CD4-positive, alpha-beta memory T cell (primary cell): Measurements from ENCODE around the gene HPSE2. TPM values are rescaled to one million over a fixed set of nuclear protein-coding genes. Genes with fewer than 3 reads are reported as not detected.

Source experiments
- CTCF ChIA-PET: fragments of 350-600 bp; sonication (Branson Sonifier 250); formaldehyde crosslinking; loops from one replicate; lab custom pipeline; 2021; ENCODE audit warnings: inconsistent platforms; ENCODE audit not compliant: partially characterized antibody; lab: Charles Lee
- POLR2A ChIA-PET: fragments of 350-600 bp; sonication (Branson Sonifier 250); formaldehyde crosslinking; loops from one replicate; lab custom pipeline; 2021; ENCODE audit not compliant: partially characterized antibody; lab: Charles Lee
- DNase-seq, 5 donors: peaks; one replicate each; pipeline versions ENCODE4 v3.0.0 to v3.0.0-alpha.2; 2020 to 2022; ENCODE audit warnings: mixed read lengths in 1 of 5
- H3K27ac ChIP-seq: one replicate; pipeline ENCODE4 v1.7.0; 2013; ENCODE audit warnings: low read depth, low read length
- H3K27me3 ChIP-seq: 2 replicates; pipeline ENCODE4 v1.7.0; 2013; ENCODE audit warnings: mild to moderate bottlenecking, low read length, moderate library complexity; ENCODE audit not compliant: insufficient read depth
- H3K36me3 ChIP-seq: 2 replicates; pipeline ENCODE4 v1.7.0; 2013; ENCODE audit warnings: mild to moderate bottlenecking, low read length, moderate library complexity; ENCODE audit not compliant: insufficient read depth
- H3K4me1 ChIP-seq: 2 replicates; pipeline ENCODE4 v1.7.0; 2013; ENCODE audit warnings: mild to moderate bottlenecking, low read length, moderate library complexity; ENCODE audit not compliant: insufficient read depth
- H3K4me3 ChIP-seq, 2 donors: one replicate each; pipeline ENCODE4 v1.7.0; 2013; ENCODE audit warnings: low read length in 2 of 2, mild to moderate bottlenecking in 1 of 2
- H3K9me3 ChIP-seq, 2 donors: one replicate each; pipeline ENCODE4 v1.7.0; 2013; ENCODE audit warnings: low read length in 2 of 2, control low read depth in 1 of 2; ENCODE audit not compliant: control insufficient read depth in 1 of 2
- H3K27ac Mint-ChIP-seq, 7 donors: one replicate each; pipeline ENCODE4 v1.8.0; 2020 to 2021; ENCODE audit warnings: mixed read lengths in 7 of 7, mild to moderate bottlenecking in 6 of 7, inconsistent platforms in 3 of 7, moderate library complexity in 3 of 7
- H3K27me3 Mint-ChIP-seq, 2 donors: one replicate each; pipeline ENCODE4 v1.8.0; 2020 to 2021; ENCODE audit warnings: mixed read lengths in 2 of 2
- H3K36me3 Mint-ChIP-seq, 2 donors: one replicate each; pipeline ENCODE4 v1.8.0; 2020 to 2021; ENCODE audit warnings: mixed read lengths in 2 of 2, inconsistent platforms in 1 of 2, mild to moderate bottlenecking in 1 of 2
- H3K4me1 Mint-ChIP-seq, 4 donors: one replicate each; pipeline ENCODE4 v1.8.0; 2020 to 2021; ENCODE audit warnings: mixed read lengths in 4 of 4, mild to moderate bottlenecking in 1 of 4
- H3K4me3 Mint-ChIP-seq, 8 donors: one replicate each; pipeline ENCODE4 v1.8.0; 2020 to 2021; ENCODE audit warnings: mixed read lengths in 8 of 8, mild to moderate bottlenecking in 7 of 8, moderate library complexity in 6 of 8, inconsistent platforms in 3 of 8
- H3K9me3 Mint-ChIP-seq, 8 donors: one replicate each; pipeline ENCODE4 v1.8.0; 2020 to 2021; ENCODE audit warnings: mixed read lengths in 8 of 8, mild to moderate bottlenecking in 5 of 8, inconsistent platforms in 3 of 8, moderate library complexity in 1 of 8
- intact Hi-C: fragments of 100-400 bp; cut with micrococcal nuclease; formaldehyde crosslinking; loops from one replicate; pipeline ENCODE4 v1.15.1; 2023
- polyA plus RNA-seq, 2 donors: library from polyadenylated mRNA; unstranded; fragments of 300-500 nt; fragmentation: Illumina TruSeq; gene quantifications; one replicate each; pipeline ENCODE4 v1.2.3, GENCODE V29; 2021
- total RNA-seq, 2 experiments: library from RNA; stranded (reverse); gene quantifications; one replicate each; pipeline ENCODE4 v1.2.3, GENCODE V29; 2021

Gene HPSE2
- total and polyA plus RNA-seq, 4 experiments from 2014 or later: 0.09 to 0.12 TPM; not detected in 2

GRCh38 chr10:98920360-98920759 is 315.3 kb downstream of the HPSE2 start:
- no peaks in the 10 kb centered on the region for H3K4me1 ChIP-seq
- H3K9me3 ChIP-seq: no peaks in the 10 kb centered on the region
- no peak overlapping the region for H3K27ac ChIP-seq
- H3K4me1 Mint-ChIP-seq: no peaks in the 10 kb centered on the region
- H3K4me3 Mint-ChIP-seq: no peak overlapping the region
- ChIA-PET CTCF (no interaction called here), POLR2A (no interaction called here)
- no peak for DNase-seq
- no peaks in the 10 kb centered on the region for H3K36me3 Mint-ChIP-seq
- no peaks in the 10 kb centered on the region for H3K36me3 ChIP-seq
- peaks cover 0 to 3% (median 0%) of the 10 kb centered on the region in 8 donors for H3K9me3 Mint-ChIP-seq
- H3K27me3 Mint-ChIP-seq: no peaks in the 10 kb centered on the region
- no peak overlapping the region for H3K27ac Mint-ChIP-seq
- intact Hi-C loops: no loop called here
- no peak overlapping the region for H3K4me3 ChIP-seq
- no peaks in the 10 kb centered on the region for H3K27me3 ChIP-seq

DNA sequence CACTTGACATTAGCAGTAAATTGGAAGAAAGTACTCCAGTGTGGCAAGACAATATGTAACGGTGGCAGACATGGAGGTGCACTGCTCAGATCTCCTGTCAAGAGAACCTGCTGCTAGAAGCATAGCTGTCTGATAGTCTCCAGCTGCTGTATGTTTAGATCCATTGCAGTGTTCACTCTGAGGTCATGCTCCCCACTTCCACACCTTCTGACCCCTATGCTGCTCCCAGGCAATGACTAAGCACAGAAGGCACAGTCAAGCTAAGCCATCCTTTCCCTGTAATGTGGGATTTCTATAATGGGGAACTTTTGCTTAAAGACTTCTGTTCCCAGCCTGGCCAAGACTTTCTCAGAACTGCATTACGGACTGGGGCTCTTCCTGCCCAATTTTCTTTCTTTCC is 315.8 kb downstream of the HPSE2 start:
- H3K9me3 Mint-ChIP-seq: peaks cover 0 to 3% (median 0%) of the 10 kb centered on the region in 8 donors
- H3K36me3 ChIP-seq: no peaks in the 10 kb centered on the region
- H3K9me3 ChIP-seq: no peaks in the 10 kb centered on the region
- ChIA-PET POLR2A (no interaction called here), CTCF (no interaction called here)
- H3K4me1 Mint-ChIP-seq: no peaks in the 10 kb centered on the region
- no peak for DNase-seq
- H3K4me1 ChIP-seq: no peaks in the 10 kb centered on the region
- no peak overlapping the region for H3K4me3 Mint-ChIP-seq
- H3K4me3 ChIP-seq: no peak overlapping the region
- H3K27ac ChIP-seq: no peak overlapping the region
- no peaks in the 10 kb centered on the region for H3K27me3 ChIP-seq
- H3K27ac Mint-ChIP-seq: no peak overlapping the region
- no peaks in the 10 kb centered on the region for H3K27me3 Mint-ChIP-seq
- intact Hi-C loops: no loop called here
- H3K36me3 Mint-ChIP-seq: no peaks in the 10 kb centered on the region

- H3K36me3 ChIP-seq: no peaks in the 10 kb centered on the region
- no peak overlapping the region for H3K4me3 ChIP-seq
- no peaks in the 10 kb centered on the region for H3K27me3 ChIP-seq
- no peak for DNase-seq
- CTCF ChIA-PET: no interaction called here
- no peak overlapping the region for H3K4me3 Mint-ChIP-seq
- no peaks in the 10 kb centered on the region for H3K36me3 Mint-ChIP-seq
- no peaks in the 10 kb centered on the region for H3K9me3 Mint-ChIP-seq
- no peaks in the 10 kb centered on the region for H3K9me3 ChIP-seq
- no peak overlapping the region for H3K27ac Mint-ChIP-seq
- no peak overlapping the region for H3K27ac ChIP-seq
- POLR2A ChIA-PET: no interaction called here
- H3K27me3 Mint-ChIP-seq: no peaks in the 10 kb centered on the region
- no peaks in the 10 kb centered on the region for H3K4me1 ChIP-seq
- intact Hi-C loops: no loop called here
- no peaks in the 10 kb centered on the region for H3K4me1 Mint-ChIP-seq
Observed at GRCh38 chr10:98917828-98918227, 317.8 kb downstream of the HPSE2 start.

GRCh38 chr10:98916526-98917125 is 319.0 kb downstream of the HPSE2 start:
- no peak overlapping the region for H3K27ac Mint-ChIP-seq
- ChIA-PET POLR2A (no interaction called here), CTCF (no interaction called here)
- Histone ChIP-seq H3K27ac (no peak overlapping the region), H3K4me3 (no peak overlapping the region), H3K27me3 (no peaks in the 10 kb centered on the region), H3K36me3 (no peaks in the 10 kb centered on the region), H3K4me1 (no peaks in the 10 kb centered on the region), H3K9me3 (no peaks in the 10 kb centered on the region)
- H3K27me3 Mint-ChIP-seq: no peaks in the 10 kb centered on the region
- peaks cover 0 to 2% (median 0%) of the 10 kb centered on the region in 8 donors for H3K9me3 Mint-ChIP-seq
- no peaks in the 10 kb centered on the region for H3K36me3 Mint-ChIP-seq
- no peak for DNase-seq
- intact Hi-C loops: no loop called here
- H3K4me3 Mint-ChIP-seq: no peak overlapping the region
- no peaks in the 10 kb centered on the region for H3K4me1 Mint-ChIP-seq

DNA sequence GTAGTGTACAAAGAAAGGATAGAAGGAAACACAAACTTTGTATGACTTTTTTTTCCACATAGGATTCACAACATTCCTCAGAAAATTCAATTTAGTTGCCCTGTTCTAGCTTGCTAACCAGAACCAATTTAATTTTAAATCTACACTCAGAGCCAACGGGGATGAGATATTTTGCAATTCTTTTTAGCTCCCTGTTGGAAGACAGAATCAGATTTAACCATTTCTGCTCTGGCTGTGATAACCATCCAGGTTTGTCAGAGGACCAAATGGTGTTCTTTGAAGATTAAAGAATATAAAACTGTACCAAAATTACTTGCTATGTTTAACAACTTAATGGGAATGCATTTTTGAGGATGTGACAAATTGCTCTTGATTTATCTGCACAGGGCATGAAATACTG is 319.7 kb downstream of the HPSE2 start:
- Histone ChIP-seq H3K4me3 (no peak overlapping the region), H3K4me1 (no peaks in the 10 kb centered on the region), H3K36me3 (no peaks in the 10 kb centered on the region), H3K9me3 (no peaks in the 10 kb centered on the region), H3K27ac (no peak overlapping the region), H3K27me3 (no peaks in the 10 kb centered on the region)
- CTCF ChIA-PET: no interaction called here
- Mint-ChIP-seq H3K4me3 (no peak overlapping the region), H3K36me3 (no peaks in the 10 kb centered on the region), H3K27ac (no peak overlapping the region), H3K4me1 (no peaks in the 10 kb centered on the region), H3K9me3 (peaks cover 0 to 3% (median 0%) of the 10 kb centered on the region in 8 donors), H3K27me3 (no peaks in the 10 kb centered on the region)
- intact Hi-C loops: no loop called here
- no peak for DNase-seq
- POLR2A ChIA-PET: no interaction called here

DNA sequence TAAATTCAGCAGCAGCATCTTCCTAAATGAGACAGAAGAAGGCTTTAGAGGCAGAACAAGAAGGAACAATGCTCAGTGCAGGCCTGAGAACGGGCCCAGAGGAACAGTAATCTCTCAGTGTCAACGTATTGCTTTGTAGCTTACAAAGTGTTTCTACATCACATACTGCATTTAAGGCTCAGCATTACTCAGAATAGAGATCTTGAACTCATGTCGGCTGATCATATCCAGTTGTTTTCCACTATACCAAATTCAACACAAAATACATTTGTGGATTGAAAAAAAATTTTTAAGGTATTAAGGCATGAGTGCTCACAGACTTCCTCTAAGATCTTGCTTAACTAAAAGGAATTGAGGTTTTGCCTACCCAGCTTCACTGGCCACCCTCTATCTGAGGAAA is 325.1 kb downstream of the HPSE2 start:
- no peak overlapping the region for H3K27ac Mint-ChIP-seq
- Histone ChIP-seq H3K27me3 (no peaks in the 10 kb centered on the region), H3K36me3 (no peaks in the 10 kb centered on the region), H3K27ac (no peak overlapping the region), H3K4me1 (no peaks in the 10 kb centered on the region), H3K9me3 (no peaks in the 10 kb centered on the region), H3K4me3 (no peak overlapping the region)
- H3K4me3 Mint-ChIP-seq: no peak overlapping the region
- intact Hi-C loops: no loop called here
- H3K27me3 Mint-ChIP-seq: no peaks in the 10 kb centered on the region
- peaks cover 0 to 3% (median 0%) of the 10 kb centered on the region in 8 donors for H3K9me3 Mint-ChIP-seq
- H3K36me3 Mint-ChIP-seq: no peaks in the 10 kb centered on the region
- ChIA-PET POLR2A (no interaction called here), CTCF (no interaction called here)
- H3K4me1 Mint-ChIP-seq: no peaks in the 10 kb centered on the region
- DNase-seq: no peak

DNA sequence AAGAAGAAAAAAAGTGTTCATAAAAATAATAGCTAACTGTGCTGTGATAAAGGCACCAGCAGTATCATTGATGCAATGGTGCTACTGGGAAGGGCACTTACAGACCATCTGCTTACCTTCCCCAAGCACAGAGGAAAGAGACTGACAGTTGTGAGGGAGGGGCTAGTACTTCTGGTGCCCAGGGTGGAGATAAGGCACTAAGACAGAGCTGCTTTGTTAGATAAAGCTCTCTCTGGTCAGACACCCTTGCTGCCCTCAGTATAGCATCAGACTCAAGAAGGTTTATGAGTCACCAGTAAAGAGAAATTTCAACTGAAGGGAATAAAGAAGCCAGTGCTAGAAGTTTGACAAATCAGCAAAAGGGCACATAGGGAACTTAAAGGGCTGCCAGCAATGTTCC is 325.6 kb downstream of the HPSE2 start:
- Mint-ChIP-seq H3K27ac (no peak overlapping the region), H3K4me3 (no peak overlapping the region)
- intact Hi-C loops: no loop called here

DNA sequence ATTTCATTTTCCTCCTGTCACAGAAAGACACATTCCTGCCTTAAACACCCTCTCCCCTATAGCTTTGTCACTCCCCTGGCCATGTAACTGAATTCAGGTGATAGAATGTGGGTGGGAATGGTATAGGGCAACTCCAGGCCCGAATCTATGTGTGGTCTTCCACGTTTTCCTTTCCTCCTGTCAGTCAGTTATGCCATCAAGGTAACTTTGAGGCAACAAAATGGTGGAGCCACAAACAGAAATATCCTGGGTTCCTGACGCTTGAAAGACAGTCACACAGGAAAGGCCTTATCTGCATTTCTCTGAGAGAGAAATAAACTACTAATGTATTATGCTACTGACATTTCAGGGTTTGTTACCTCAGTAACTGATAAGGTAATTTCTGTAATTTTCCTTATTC is 326.8 kb downstream of the HPSE2 start:
- no peak overlapping the region for H3K4me3 Mint-ChIP-seq
- ChIA-PET POLR2A (no interaction called here), CTCF (no interaction called here)
- H3K9me3 ChIP-seq: no peaks in the 10 kb centered on the region
- intact Hi-C loops: no loop called here
- H3K27me3 Mint-ChIP-seq: no peaks in the 10 kb centered on the region
- no peak for DNase-seq
- H3K4me1 Mint-ChIP-seq: no peaks in the 10 kb centered on the region
- no peak overlapping the region for H3K27ac ChIP-seq
- H3K9me3 Mint-ChIP-seq: peaks cover 0 to 3% (median 0%) of the 10 kb centered on the region in 8 donors
- no peaks in the 10 kb centered on the region for H3K36me3 Mint-ChIP-seq
- H3K4me3 ChIP-seq: no peak overlapping the region
- H3K36me3 ChIP-seq: no peaks in the 10 kb centered on the region
- H3K27ac Mint-ChIP-seq: no peak overlapping the region
- no peaks in the 10 kb centered on the region for H3K4me1 ChIP-seq
- no peaks in the 10 kb centered on the region for H3K27me3 ChIP-seq

More for the DNA sequence above, 325.6 kb downstream of the HPSE2 start:
- Histone ChIP-seq H3K4me1 (no peaks in the 10 kb centered on the region), H3K4me3 (no peak overlapping the region), H3K27ac (no peak overlapping the region), H3K36me3 (no peaks in the 10 kb centered on the region), H3K27me3 (no peaks in the 10 kb centered on the region), H3K9me3 (no peaks in the 10 kb centered on the region)
- Mint-ChIP-seq H3K27me3 (no peaks in the 10 kb centered on the region), H3K9me3 (peaks cover 0 to 3% (median 0%) of the 10 kb centered on the region in 8 donors), H3K4me1 (no peaks in the 10 kb centered on the region), H3K36me3 (no peaks in the 10 kb centered on the region)
- peak in 1 of 5 donors; percentile 19 for DNase-seq
- ChIA-PET CTCF (no interaction called here), POLR2A (no interaction called here)
